Activated CD4-positive, alpha-beta T cell treated with anti-CD3 and anti-CD28 coated beads for 1 hour (primary cell): ENCODE results near the gene LMAN2.

ENCODE experiments used
- DNase-seq: peaks from one replicate; pipeline ENCODE4 v3.0.0-alpha.2; 2020

Gene LMAN2

GRCh38 chr5:177351392-177352329 is at the start of gene LMAN2:
Gene LMAN2, minus strand, starts transcription at chr5:177351668. Its CDS starts 21 bp downstream, at chr5:177351647.
- peak; percentile 84 for DNase-seq

GRCh38 chr5:177399997-177400868 is 48.8 kb upstream of the LMAN2 start, which contains the start of gene PFN3:
Gene PFN3, minus strand, starts transcription at chr5:177400661. Its CDS starts 85 bp downstream, at chr5:177400576.
- DNase-seq = no peak

- DNase-seq = no peak
These were observed 46.5 kb upstream of the LMAN2 start for GRCh38 chr5:177397875-177398390.

- DNase-seq = no peak
These were observed 45.3 kb upstream of the LMAN2 start for GRCh38 chr5:177396807-177397206.

GRCh38 chr5:177396078-177396477 is 44.6 kb upstream of the LMAN2 start:
- DNase-seq = no peak

- DNase-seq = no peak
These were observed 42.5 kb upstream of the LMAN2 start for GRCh38 chr5:177393990-177394389.

GRCh38 chr5:177393206-177393765 is 41.8 kb upstream of the LMAN2 start:
- DNase-seq = no peak

- DNase-seq = no peak
These were observed 41.3 kb upstream of the LMAN2 start for GRCh38 chr5:177392765-177393164.

- DNase-seq = peak; percentile 80
These were observed 39.2 kb upstream of the LMAN2 start for GRCh38 chr5:177390363-177391300.

GRCh38 chr5:177389241-177390169 is 38.0 kb upstream of the LMAN2 start:
- no peak for DNase-seq

GRCh38 chr5:177388521-177389052 is 37.1 kb upstream of the LMAN2 start:
- DNase-seq = no peak

- DNase-seq = no peak
These were observed 35.9 kb upstream of the LMAN2 start for GRCh38 chr5:177387405-177387804.

- no peak for DNase-seq
These were observed 35.1 kb upstream of the LMAN2 start for GRCh38 chr5:177386542-177386941.

- no peak for DNase-seq
These were observed 34.3 kb upstream of the LMAN2 start for GRCh38 chr5:177385720-177386119.

- DNase-seq = no peak
These were observed 32.7 kb upstream of the LMAN2 start, which contains the start of gene SLC34A1 for GRCh38 chr5:177384134-177384533. Gene SLC34A1, plus strand, starts transcription at chr5:177384434. Its CDS starts 1,308 bp downstream, at chr5:177385742.

- DNase-seq = no peak
These were observed 31.7 kb upstream of the LMAN2 start for GRCh38 chr5:177383181-177383580.

GRCh38 chr5:177382423-177383029 is 31.1 kb upstream of the LMAN2 start:
- DNase-seq = no peak

- DNase-seq = no peak
These were observed 29.3 kb upstream of the LMAN2 start for GRCh38 chr5:177380805-177381126.
